K562 (cell line): ENCODE data around the gene TSC22D2. TPM values are rescaled to one million over a fixed set of nuclear protein-coding genes. Genes with fewer than 3 reads are reported as not detected.
A peak's percentile ranks its signal among the peaks of the same experiment; 100 is the strongest.

Source experiments
- ATF7 ChIP-seq: fragments of 450-650 bp; IDR thresholded peaks from 2 replicates; pipeline ENCODE4 v1.7.1; 2014; ENCODE audit warnings: mild to moderate bottlenecking, moderate library complexity
- EWSR1 ChIP-seq: fragments of 450-650 bp; IDR thresholded peaks from 2 replicates; pipeline ENCODE4 v1.6.1; 2018; ENCODE audit warnings: borderline replicate concordance, mild to moderate bottlenecking, low read depth, moderate library complexity; ENCODE audit not compliant: partially characterized antibody
- GABPB2 ChIP-seq: fragments of 250-450 bp; sonication (Bioruptor Pico); conservative IDR thresholded peaks from 2 replicates; pipeline ENCODE4 v1.5.1; 2021; ENCODE audit warnings: mild to moderate bottlenecking
- HDAC1 ChIP-seq, 2 experiments: fragments of 450-650 bp; IDR thresholded peaks; 2 replicates each; pipeline ENCODE4 v1.6.1; 2016 to 2017; ENCODE audit warnings: inconsistent platforms in 1 of 2, mild to moderate bottlenecking in 1 of 2, moderate library complexity in 1 of 2
- KAT2B ChIP-seq: IDR thresholded peaks from one replicate; pipeline ENCODE4 v1.6.1; 2012; ENCODE audit warnings: low read depth, mild to moderate bottlenecking, control low read depth, inconsistent platforms, low read length, moderate library complexity
- LARP7 ChIP-seq: fragments of 450-650 bp; IDR thresholded peaks from 2 replicates; pipeline ENCODE4 v1.6.1; 2016
- MCM5 ChIP-seq: fragments of 450-650 bp; IDR thresholded peaks from 2 replicates; pipeline ENCODE4 v1.6.1; 2016; ENCODE audit warnings: low read depth
- MLLT1 ChIP-seq, 2 experiments: fragments of 450-650 bp; IDR thresholded peaks; 2 replicates each; pipeline ENCODE4 v1.6.1; 2016
- NFIC ChIP-seq: fragments of 450-650 bp; IDR thresholded peaks from 2 replicates; pipeline ENCODE4 v1.6.1; 2017; ENCODE audit warnings: mild to moderate bottlenecking, inconsistent platforms
- PHF21A ChIP-seq: fragments of 450-650 bp; IDR thresholded peaks from 2 replicates; pipeline ENCODE4 v1.6.1; 2017; ENCODE audit warnings: low read depth, borderline replicate concordance
- PHF8 ChIP-seq: fragments of 200-600 bp; sonication (generic); IDR thresholded peaks from 2 replicates; pipeline ENCODE4 v1.6.1; 2012; ENCODE audit warnings: mixed run types, mild to moderate bottlenecking, inconsistent platforms, low read length, moderate library complexity, borderline replicate concordance
- PPARD ChIP-seq: fragments of 250-450 bp; sonication (Bioruptor Pico); IDR thresholded peaks from 2 replicates; pipeline ENCODE4 v1.8.0; 2022; ENCODE audit warnings: inconsistent platforms, mild to moderate bottlenecking, moderate library complexity
- SIX5 ChIP-seq, 2 experiments: IDR thresholded peaks; 2 replicates each; pipeline ENCODE4 v1.6.1; 2011; ENCODE audit warnings: low read length in 2 of 2, borderline replicate concordance in 1 of 2, low read depth in 1 of 2, mild to moderate bottlenecking in 1 of 2, moderate library complexity in 1 of 2; ENCODE audit not compliant: insufficient read depth in 1 of 2
- TCF15 ChIP-seq: fragments of 250-450 bp; sonication (Bioruptor Pico); IDR thresholded peaks from 2 replicates; pipeline ENCODE4 v1.8.0; 2022; ENCODE audit warnings: moderate library complexity, mild to moderate bottlenecking, inconsistent platforms
- polyA plus RNA-seq, 8 experiments: library from polyadenylated mRNA; depleted of rRNA in 4 of 8; stranded (reverse) in 5 of 8; unstranded in 3 of 8; fragments of >200 nt; fragmentation: Nextera tagmentation in 2 of 8; fragmentation: Illumina TruSeq in 1 of 8; extraction: Ambion mirVana in 2 of 8; extraction: Trizol in 1 of 8; gene quantifications; 2 replicates each; pipeline versions ENCODE4 v1.2.1 to v1.2.3, GENCODE V29; 2011 to 2014; ENCODE audit warnings: inconsistent platforms in 1 of 8, missing spikeins in 1 of 8
- total RNA-seq, 7 experiments: library from RNA; depleted of rRNA in 6 of 7; stranded (reverse); fragments of >200 nt in 6 of 7; fragmentation: Illumina TruSeq in 2 of 7; extraction: Trizol in 2 of 7; gene quantifications; 2 replicates each; pipeline versions ENCODE4 v1.2.1 to v1.2.3, GENCODE V29; 2011 to 2021; ENCODE audit warnings: low replicate concordance in 1 of 7
- TF ChIP-seq, protein P1 (sequence below): fragments of 450-650 bp; IDR thresholded peaks from 2 replicates; pipeline ENCODE4 v1.6.1; 2016; ENCODE audit warnings: low read depth
- TF ChIP-seq, protein P2 (sequence below), 2 experiments: fragments of 450-650 bp in 1 of 2; sonication (generic) in 1 of 2; formaldehyde crosslinking in 1 of 2; IDR thresholded peaks in 1 of 2; conservative IDR thresholded peaks in 1 of 2; 2 replicates each; pipeline versions ENCODE4 v1.6.1 to v1.8.1; 2016 to 2023; ENCODE audit warnings: mild to moderate bottlenecking in 2 of 2, moderate library complexity in 2 of 2, inconsistent platforms in 1 of 2, missing genetic modification reagents in 1 of 2

TSC22D2 gene
- total and polyA plus RNA-seq, 9 of the 15 experiments (the other 6 are each of a cell fraction or from before 2014, with no cell fraction given), result 5.5 to 44.0 (median 19.3) TPM

DNA sequence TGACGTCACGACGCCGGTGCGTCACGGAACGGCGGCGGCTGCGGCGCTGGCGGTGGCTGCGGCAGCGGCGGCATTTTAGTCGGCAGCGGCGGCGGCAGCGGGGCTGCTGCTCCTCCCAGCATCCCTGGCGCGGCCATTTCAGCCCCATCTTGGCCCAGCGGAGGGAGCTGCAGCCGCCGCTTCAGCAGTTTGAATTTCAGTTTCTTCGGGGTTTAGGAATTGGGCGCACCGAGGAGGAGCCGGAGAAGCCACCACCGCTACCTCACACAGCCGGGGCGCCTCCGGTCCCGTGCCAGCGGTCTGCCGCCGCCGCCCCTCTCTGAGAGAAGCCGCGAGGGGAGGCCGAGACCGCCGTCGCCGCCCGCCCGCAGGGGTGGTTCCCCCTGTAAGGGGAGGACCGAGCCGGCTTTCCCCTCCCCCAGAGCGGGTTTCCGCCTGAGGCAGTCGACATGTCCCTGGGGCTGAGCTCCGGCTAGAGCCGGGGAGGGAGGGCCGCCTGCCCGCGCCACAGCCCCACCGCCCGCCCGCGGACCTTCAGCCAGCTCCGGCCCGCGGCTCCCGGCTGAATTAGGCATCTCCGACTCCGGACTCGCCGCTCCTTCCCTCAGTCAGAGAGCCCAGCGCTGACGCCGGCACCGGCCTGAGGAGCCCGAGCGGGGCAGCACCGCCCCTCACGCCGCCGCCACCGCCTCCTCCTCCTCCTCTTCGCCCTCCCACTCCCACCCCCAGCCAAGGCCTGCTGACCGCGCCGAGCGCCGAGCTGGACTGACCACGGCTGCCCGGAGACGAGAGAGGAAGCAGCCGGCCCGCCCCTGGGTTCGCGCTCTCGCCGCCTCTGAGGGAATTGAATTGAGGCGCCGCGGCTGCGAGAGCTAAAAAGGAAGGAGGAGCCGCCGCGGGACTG is at the start of gene TSC22D2 (continued):
- TF ChIP-seq MLLT1 (IDR thresholded peaks at IDR 0.05) (peak; percentile 76 to 93; a peak in 3 of 4 replicates), ATF7 (peak; percentile 96), KAT2B (no peak), PHF8 (peak; percentile 87), MCM5 (no peak), PHF21A (no peak), TCF15 (CRISPR knock-in tag) (no peak), LARP7 (no peak), GABPB2 (CRISPR knock-in tag) (no peak), EWSR1 (no peak), PPARD (CRISPR knock-in tag) (no peak), NFIC (no peak; the same call in 1 of the 2 replicates), SIX5 (IDR thresholded peaks at IDR 0.05; ENCODE audit: borderline replicate concordance in 1 of 2, insufficient read depth in 1 of 2, low read depth in 1 of 2, low read length in 2 of 2) (no peak; a peak in 2 of 4 replicates), HDAC1 (IDR thresholded peaks at IDR 0.05) (peak in 1 of 2 experiments; percentile 66; a peak in 2 of 4 replicates)
- TF ChIP-seq, protein P1, sequence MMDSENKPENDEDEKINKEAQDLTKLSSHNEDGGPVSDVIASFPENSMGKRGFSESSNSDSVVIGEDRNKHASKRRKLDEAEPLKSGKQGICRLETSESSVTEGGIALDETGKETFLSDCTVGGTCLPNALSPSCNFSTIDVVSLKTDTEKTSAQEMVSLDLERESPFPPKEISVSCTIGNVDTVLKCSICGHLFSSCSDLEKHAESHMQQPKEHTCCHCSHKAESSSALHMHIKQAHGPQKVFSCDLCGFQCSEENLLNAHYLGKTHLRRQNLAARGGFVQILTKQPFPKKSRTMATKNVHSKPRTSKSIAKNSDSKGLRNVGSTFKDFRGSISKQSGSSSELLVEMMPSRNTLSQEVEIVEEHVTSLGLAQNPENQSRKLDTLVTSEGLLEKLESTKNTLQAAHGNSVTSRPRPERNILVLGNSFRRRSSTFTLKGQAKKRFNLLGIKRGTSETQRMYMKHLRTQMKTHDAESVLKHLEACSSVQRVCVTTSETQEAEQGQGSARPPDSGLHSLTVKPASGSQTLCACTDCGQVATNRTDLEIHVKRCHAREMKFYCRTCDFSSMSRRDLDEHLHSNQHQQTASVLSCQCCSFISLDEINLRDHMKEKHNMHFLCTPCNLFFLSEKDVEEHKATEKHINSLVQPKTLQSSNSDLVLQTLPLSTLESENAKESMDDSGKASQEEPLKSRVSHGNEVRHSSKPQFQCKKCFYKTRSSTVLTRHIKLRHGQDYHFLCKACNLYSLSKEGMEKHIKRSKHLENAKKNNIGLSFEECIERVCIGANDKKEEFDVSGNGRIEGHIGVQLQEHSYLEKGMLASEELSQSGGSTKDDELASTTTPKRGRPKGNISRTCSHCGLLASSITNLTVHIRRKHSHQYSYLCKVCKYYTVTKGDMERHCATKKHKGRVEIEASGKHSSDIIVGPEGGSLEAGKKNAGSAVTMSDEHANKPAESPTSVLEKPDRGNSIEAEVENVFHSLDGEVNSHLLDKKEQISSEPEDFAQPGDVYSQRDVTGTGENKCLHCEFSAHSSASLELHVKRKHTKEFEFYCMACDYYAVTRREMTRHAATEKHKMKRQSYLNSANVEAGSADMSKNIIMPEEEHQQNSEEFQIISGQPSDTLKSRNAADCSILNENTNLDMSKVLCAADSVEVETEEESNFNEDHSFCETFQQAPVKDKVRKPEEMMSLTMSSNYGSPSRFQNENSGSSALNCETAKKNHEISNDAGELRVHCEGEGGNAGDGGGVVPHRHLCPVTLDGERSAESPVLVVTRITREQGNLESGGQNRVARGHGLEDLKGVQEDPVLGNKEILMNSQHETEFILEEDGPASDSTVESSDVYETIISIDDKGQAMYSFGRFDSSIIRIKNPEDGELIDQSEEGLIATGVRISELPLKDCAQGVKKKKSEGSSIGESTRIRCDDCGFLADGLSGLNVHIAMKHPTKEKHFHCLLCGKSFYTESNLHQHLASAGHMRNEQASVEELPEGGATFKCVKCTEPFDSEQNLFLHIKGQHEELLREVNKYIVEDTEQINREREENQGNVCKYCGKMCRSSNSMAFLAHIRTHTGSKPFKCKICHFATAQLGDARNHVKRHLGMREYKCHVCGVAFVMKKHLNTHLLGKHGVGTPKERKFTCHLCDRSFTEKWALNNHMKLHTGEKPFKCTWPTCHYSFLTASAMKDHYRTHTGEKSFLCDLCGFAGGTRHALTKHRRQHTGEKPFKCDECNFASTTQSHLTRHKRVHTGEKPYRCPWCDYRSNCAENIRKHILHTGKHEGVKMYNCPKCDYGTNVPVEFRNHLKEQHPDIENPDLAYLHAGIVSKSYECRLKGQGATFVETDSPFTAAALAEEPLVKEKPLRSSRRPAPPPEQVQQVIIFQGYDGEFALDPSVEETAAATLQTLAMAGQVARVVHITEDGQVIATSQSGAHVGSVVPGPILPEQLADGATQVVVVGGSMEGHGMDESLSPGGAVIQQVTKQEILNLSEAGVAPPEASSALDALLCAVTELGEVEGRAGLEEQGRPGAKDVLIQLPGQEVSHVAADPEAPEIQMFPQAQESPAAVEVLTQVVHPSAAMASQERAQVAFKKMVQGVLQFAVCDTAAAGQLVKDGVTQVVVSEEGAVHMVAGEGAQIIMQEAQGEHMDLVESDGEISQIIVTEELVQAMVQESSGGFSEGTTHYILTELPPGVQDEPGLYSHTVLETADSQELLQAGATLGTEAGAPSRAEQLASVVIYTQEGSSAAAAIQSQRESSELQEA, result no peak
- TF ChIP-seq, protein P2, sequence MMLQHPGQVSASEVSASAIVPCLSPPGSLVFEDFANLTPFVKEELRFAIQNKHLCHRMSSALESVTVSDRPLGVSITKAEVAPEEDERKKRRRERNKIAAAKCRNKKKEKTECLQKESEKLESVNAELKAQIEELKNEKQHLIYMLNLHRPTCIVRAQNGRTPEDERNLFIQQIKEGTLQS (IDR thresholded peaks at IDR 0.05), result peak; percentile 94
- TF ChIP-seq, protein P2 (CRISPR knock-in tag; conservative IDR thresholded peaks at IDR 0.05), result no peak
